Gastroesophageal sphincter (tissue), 3 donors: ENCODE data around the gene TULP4.

ENCODE experiments used
- EP300 ChIP-seq: sonication (generic); formaldehyde crosslinking; IDR thresholded peaks from one replicate; pipeline ENCODE4 v1.6.1; 2017; ENCODE audit warnings: antibody characterized with exemption, mild to moderate bottlenecking
- POLR2AphosphoS5 ChIP-seq: sonication (generic); formaldehyde crosslinking; IDR thresholded peaks from one replicate; pipeline ENCODE4 v1.6.1; 2017; ENCODE audit warnings: antibody characterized with exemption
- TF ChIP-seq, protein P1 (sequence below), 4 experiments: fragments of 200-600 bp in 2 of 4; fragments of 450-650 bp in 2 of 4; sonication (generic) in 1 of 4; IDR thresholded peaks; one replicate each; pipeline ENCODE4 v1.5.1; 2017 to 2019; ENCODE audit warnings: antibody characterized with exemption in 4 of 4, mild to moderate bottlenecking in 2 of 4, moderate library complexity in 2 of 4

DNA sequence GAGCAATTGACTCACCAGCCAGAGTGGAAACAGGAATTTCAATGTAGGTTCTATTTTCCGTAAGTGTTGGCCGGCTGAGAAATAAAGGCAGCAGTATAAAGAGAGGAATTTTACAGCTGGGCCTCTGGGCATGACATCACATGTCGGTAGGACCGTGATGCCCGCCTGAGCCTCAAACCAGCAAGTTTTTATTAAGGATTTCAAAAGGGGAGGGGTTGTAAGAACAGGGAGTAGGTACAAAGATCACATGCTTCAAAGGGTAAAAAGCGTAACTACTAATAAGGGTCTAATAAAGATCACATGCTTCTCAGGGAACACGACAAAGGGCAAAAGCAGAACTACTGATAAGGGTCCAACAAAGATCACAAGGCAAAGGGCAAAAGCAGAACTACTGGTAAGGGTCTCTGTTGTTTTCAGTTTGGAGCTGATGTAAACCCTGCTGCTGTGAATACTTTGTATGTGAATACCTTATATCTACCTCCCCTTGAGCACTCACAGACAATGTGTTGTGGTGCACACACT, 9.0 kb upstream of the TULP4 start:
- no peak for TF ChIP-seq POLR2AphosphoS5
- TF ChIP-seq, protein P1, sequence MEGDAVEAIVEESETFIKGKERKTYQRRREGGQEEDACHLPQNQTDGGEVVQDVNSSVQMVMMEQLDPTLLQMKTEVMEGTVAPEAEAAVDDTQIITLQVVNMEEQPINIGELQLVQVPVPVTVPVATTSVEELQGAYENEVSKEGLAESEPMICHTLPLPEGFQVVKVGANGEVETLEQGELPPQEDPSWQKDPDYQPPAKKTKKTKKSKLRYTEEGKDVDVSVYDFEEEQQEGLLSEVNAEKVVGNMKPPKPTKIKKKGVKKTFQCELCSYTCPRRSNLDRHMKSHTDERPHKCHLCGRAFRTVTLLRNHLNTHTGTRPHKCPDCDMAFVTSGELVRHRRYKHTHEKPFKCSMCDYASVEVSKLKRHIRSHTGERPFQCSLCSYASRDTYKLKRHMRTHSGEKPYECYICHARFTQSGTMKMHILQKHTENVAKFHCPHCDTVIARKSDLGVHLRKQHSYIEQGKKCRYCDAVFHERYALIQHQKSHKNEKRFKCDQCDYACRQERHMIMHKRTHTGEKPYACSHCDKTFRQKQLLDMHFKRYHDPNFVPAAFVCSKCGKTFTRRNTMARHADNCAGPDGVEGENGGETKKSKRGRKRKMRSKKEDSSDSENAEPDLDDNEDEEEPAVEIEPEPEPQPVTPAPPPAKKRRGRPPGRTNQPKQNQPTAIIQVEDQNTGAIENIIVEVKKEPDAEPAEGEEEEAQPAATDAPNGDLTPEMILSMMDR (IDR thresholded peaks at IDR 0.05), result no peak
- no peak for TF ChIP-seq EP300
